Kidney (tissue), 14 donors: ENCODE measurements around the gene ANKS1A. TPM values are rescaled to one million over a fixed set of nuclear protein-coding genes. Genes with fewer than 3 reads are reported as not detected.

Experiments
- DNase-seq, 5 donors: peaks; one replicate each; pipeline ENCODE4 v3.0.0-alpha.2; 2013 to 2020
- FAIRE-seq: peaks from 2 replicates; lab custom pipeline; 2012; peaks lifted over from hg19 to GRCh38; lab: Jason Lieb, UNC
- H3K27ac ChIP-seq, 2 donors: one replicate each; pipeline ENCODE4 v1.7.0; 2013; ENCODE audit warnings: low read depth in 2 of 2, low read length in 2 of 2, inconsistent platforms in 1 of 2
- H3K27me3 ChIP-seq: one replicate; pipeline ENCODE4 v1.7.1; 2013; ENCODE audit warnings: low read length, inconsistent platforms; ENCODE audit not compliant: control insufficient read depth, insufficient read depth
- H3K36me3 ChIP-seq, 3 donors: one replicate each; pipeline versions ENCODE4 v1.7.0 to v1.7.1; 2013; ENCODE audit warnings: low read length in 3 of 3, control low read depth in 1 of 3, inconsistent platforms in 1 of 3; ENCODE audit not compliant: insufficient read depth in 3 of 3, control insufficient read depth in 2 of 3
- H3K4me1 ChIP-seq, 3 donors: one replicate each; pipeline versions ENCODE4 v1.7.0 to v1.7.1; 2013; ENCODE audit warnings: low read length in 3 of 3, inconsistent platforms in 1 of 3, low read depth in 1 of 3; ENCODE audit not compliant: control insufficient read depth in 2 of 3, insufficient read depth in 2 of 3
- H3K4me3 ChIP-seq, 3 donors: one replicate each; pipeline versions ENCODE4 v1.7.0 to v1.8.1; 2013; ENCODE audit warnings: low read length in 3 of 3, control low read depth in 1 of 3, inconsistent platforms in 1 of 3
- H3K9ac ChIP-seq, 3 donors: one replicate each; pipeline versions ENCODE4 v1.7.0 to v1.7.1; 2013; ENCODE audit warnings: low read length in 3 of 3, control low read depth in 1 of 3, inconsistent platforms in 1 of 3
- H3K9me3 ChIP-seq, 3 donors: one replicate each; pipeline versions ENCODE4 v1.7.0 to v1.7.1; 2013; ENCODE audit warnings: low read length in 3 of 3, control low read depth in 1 of 3, inconsistent platforms in 1 of 3; ENCODE audit not compliant: control insufficient read depth in 2 of 3, insufficient read depth in 1 of 3
- CTCF ChIP-seq: IDR thresholded peaks from 3 replicates; pipeline ENCODE4 v1.5.1; 2012; ENCODE audit warnings: mild to moderate bottlenecking, moderate library complexity, borderline replicate concordance; ENCODE audit not compliant: insufficient read depth; ENCODE audit errors: extremely low read depth
- intact Hi-C: fragments of 100-400 bp; cut with DNase I; formaldehyde crosslinking; loops from one replicate; pipeline ENCODE4 v1.11.1; 2022
- polyA plus RNA-seq: library from polyadenylated mRNA; stranded (reverse); fragments of 350-450 nt; fragmentation: Illumina TruSeq; extraction: RNeasy Lipid Tissue Mini Kit (QIAGEN cat#74804); gene quantifications from one replicate; pipeline ENCODE4 v1.2.3, GENCODE V29; 2014; ENCODE audit warnings: low read depth, low replicate concordance; ENCODE audit not compliant: insufficient read depth
- total RNA-seq: library from RNA; stranded (reverse); fragmentation: NEBNext Ultra II Directional; extraction: Animal tissue kit (Norgen Biotek cat#: 25700); gene quantifications from one replicate; pipeline ENCODE4 v1.2.1, GENCODE V29; 2021
- donor health status: control.
- donor health status: control.
- donor health status: control.
- donor health status: control.
- donor health status: control.
- donor health status: DM: yes; HTN: yes; CAD: no.
- donor health status: Normal renal cell carcinoma (clear cell type).

ANKS1A gene
- total and polyA plus RNA-seq, 2 donors from 2014 or later = 9.4 to 25.9 TPM

- H3K27ac ChIP-seq = no peak overlapping the region
- intact Hi-C loops = no loop called here
- FAIRE-seq (no peak), DNase-seq (no peak)
- no peak overlapping the region for H3K9ac ChIP-seq
- TF ChIP-seq CTCF = no peak
- H3K27me3 ChIP-seq = no peaks in the 10 kb centered on the region
- H3K4me1 ChIP-seq = no peaks in the 10 kb centered on the region
- no peaks in the 10 kb centered on the region for H3K9me3 ChIP-seq
- no peak overlapping the region for H3K4me3 ChIP-seq
- H3K36me3 ChIP-seq = peaks cover 3 to 14% (median 3%) of the 10 kb centered on the region in 3 donors
Measured at GRCh38 chr6:34851361-34851760, 37.7 kb upstream of the ANKS1A start.

DNA sequence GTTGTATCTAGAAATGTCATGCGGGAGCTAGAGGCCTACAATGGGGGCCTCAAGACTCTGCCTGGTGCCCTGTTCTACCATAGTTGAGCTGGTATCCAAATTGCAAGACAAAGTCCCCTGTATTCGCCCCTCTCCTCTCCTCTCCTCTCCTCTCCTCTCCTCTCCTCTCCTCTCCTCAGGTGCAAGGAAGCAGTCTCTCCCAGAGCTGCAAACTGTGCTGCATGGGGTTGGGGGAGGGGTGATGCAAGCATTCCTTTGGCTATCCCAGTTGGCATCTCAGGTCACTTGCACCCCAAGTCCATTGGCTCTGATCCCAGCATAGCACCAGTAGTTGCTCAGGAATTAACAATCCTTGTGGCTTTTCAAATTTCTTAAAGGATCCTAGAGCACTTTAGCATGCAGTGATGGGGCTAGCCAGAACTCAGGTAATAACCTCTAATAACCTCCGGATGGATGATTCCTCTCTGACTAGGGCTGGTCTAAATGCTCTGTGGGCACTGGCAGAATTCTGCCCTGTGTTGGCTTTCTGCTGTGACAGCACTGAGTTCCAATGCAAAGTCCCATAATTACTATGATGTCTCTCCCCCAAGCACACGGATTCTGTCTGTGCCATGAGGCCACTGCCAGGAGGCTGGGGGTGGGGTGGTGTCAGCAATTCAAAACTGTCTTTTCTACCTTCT, 36.5 kb upstream of the ANKS1A start:
- Histone ChIP-seq H3K4me3 (no peak overlapping the region), H3K9me3 (no peaks in the 10 kb centered on the region), H3K4me1 (no peaks in the 10 kb centered on the region), H3K27ac (no peak overlapping the region), H3K27me3 (no peaks in the 10 kb centered on the region), H3K36me3 (peaks cover 6 to 26% (median 6%) of the 10 kb centered on the region in 3 donors), H3K9ac (no peak overlapping the region)
- FAIRE-seq (no peak), DNase-seq (no peak)
- intact Hi-C loops = no loop called here
- no peak for TF ChIP-seq CTCF

DNA sequence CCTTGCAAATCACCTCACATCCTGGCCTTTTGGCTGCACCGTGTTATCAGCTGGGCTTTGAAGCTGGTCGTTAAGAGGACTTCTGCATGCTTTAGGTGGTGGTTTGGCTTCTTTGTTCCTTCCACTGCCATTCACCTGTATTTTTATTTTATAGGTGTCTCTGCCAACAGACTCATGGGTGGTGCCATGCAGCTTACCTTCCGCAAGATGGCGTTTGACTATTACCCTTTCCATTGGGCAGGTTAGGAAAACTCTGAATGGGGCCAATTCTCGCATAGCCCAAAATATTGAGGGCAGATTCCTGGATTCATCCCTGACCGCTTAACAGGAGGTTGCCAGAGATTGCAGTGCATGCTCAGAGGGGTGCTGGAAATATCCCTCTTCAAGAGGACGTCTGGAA, 33.6 kb upstream of the ANKS1A start:
- intact Hi-C loops = no loop called here
- FAIRE-seq (no peak), DNase-seq (no peak)
- Histone ChIP-seq H3K27me3 (no peaks in the 10 kb centered on the region), H3K4me1 (no peaks in the 10 kb centered on the region), H3K4me3 (no peak overlapping the region), H3K9me3 (no peaks in the 10 kb centered on the region), H3K27ac (no peak overlapping the region), H3K36me3 (peaks cover 9 to 53% (median 22%) of the 10 kb centered on the region in 3 donors), H3K9ac (no peak overlapping the region)
- no peak for TF ChIP-seq CTCF
